Measurements from ENCODE around the gene CHCHD3.

The CHCHD3 gene

DNA sequence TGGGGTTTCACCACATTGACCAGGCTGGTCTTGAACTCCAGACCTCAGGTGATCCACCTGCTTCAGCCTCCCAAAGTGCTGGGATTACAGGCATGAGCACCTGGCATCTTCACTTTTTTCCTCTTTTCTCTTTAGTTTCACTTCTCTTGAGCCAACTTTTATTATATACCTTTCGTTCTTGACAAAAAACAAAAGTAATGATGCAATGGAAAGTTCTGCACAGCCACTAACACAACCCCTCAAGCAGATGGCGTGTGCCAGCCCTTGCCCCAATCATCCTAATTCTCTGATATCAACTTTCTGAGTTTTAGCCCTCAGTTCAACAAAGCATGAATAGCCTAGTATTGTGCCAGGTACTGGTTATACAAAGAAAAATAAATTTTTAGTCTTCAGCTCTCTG is 223.6 kb downstream of the CHCHD3 start:
- no peak overlapping the region for H3K4me3 ChIP-seq (ENCODE audit: low read length)
- TF ChIP-seq, protein P1, sequence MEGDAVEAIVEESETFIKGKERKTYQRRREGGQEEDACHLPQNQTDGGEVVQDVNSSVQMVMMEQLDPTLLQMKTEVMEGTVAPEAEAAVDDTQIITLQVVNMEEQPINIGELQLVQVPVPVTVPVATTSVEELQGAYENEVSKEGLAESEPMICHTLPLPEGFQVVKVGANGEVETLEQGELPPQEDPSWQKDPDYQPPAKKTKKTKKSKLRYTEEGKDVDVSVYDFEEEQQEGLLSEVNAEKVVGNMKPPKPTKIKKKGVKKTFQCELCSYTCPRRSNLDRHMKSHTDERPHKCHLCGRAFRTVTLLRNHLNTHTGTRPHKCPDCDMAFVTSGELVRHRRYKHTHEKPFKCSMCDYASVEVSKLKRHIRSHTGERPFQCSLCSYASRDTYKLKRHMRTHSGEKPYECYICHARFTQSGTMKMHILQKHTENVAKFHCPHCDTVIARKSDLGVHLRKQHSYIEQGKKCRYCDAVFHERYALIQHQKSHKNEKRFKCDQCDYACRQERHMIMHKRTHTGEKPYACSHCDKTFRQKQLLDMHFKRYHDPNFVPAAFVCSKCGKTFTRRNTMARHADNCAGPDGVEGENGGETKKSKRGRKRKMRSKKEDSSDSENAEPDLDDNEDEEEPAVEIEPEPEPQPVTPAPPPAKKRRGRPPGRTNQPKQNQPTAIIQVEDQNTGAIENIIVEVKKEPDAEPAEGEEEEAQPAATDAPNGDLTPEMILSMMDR (conservative IDR thresholded peaks at IDR 0.05; ENCODE audit: low read depth, low read length), result no peak
- DNase-seq (ENCODE audit: low read depth), result no peak

DNA sequence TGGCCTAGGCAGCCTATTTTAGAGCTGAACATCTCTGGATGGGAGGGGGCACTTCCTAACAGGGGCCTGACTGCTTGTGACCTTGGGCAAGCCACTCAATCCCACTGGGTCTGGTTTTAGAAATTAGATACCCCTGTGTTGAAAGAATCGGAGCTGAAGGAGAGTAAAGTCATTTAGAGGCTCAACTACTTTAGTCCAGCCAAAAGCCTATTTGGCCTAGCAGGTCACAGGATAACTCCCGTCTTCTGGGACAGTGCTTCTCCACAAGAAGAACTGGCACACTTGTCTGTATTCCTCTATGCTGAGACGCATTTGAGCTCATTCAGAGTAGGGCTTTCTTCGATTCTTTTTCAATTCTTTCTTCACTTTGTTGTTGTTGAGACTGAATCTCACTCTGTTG is 224.2 kb downstream of the CHCHD3 start:
- H3K4me3 ChIP-seq (ENCODE audit: low read length), result no peak overlapping the region
- TF ChIP-seq, protein P1 (conservative IDR thresholded peaks at IDR 0.05; ENCODE audit: low read depth, low read length), result no peak
- DNase-seq (ENCODE audit: low read depth), result no peak

DNA sequence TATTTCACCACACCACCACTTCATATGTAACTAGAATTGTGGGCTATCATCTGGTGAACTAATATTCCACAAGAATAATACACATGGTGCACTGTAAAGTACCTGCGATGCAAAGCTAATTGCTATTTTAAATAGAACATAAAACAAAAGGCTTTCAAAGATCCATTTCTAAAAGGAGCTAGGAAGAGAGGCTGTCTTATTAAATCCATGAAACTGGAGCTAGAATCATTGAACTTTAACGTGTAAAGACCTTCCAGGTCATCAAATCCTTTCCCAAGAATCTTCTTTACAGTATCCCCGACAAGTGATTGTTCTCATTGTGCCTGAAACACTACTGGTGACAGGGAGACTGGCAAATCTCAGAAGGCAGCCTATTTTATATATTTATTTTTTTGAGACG is 224.9 kb downstream of the CHCHD3 start:
- TF ChIP-seq, protein P1 (conservative IDR thresholded peaks at IDR 0.05; ENCODE audit: low read depth, low read length), result no peak
- no peak overlapping the region for H3K4me3 ChIP-seq (ENCODE audit: low read length)
- DNase-seq (ENCODE audit: low read depth), result no peak

DNA sequence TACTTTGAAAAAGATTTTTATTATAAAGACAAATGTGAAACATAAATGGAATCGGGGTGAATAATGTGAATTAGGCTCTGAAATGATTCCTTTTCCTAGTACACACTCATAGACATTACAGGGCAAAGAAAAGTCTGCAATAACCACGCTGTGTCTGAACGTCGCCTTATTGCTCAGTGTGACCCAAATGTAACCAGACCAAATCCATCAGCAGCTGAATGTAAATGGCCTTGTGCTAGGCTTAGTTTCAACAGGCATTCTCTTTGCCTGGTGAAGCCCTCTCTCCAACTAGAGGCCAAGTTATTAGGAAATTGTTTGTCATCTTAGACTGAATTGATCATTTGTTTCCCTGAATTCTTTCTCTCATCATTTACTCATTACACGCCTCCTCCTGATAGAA is 225.5 kb downstream of the CHCHD3 start:
- no peak overlapping the region for H3K4me3 ChIP-seq (ENCODE audit: low read length)
- TF ChIP-seq, protein P1 (conservative IDR thresholded peaks at IDR 0.05; ENCODE audit: low read depth, low read length), result no peak
- no peak for DNase-seq (ENCODE audit: low read depth)

DNA sequence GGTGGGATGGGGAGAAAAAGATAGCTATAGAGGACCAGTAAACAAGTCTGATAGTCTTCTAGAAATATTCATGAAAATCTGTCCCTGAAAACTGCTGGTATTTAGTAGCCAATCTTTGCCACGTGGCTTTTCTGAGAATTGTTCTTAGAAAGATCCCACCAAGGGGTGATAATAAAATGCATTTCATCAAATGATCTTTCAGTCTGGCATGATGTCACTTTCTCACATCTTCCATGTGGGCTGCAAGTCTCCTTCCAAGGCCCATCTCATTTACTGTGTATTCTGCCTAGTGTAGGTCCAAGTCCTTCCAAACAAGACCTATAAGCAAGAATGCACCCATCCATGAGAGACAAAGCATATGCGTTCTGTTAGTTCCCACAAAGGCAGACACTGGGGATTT is 226.0 kb downstream of the CHCHD3 start:
- H3K4me3 ChIP-seq (ENCODE audit: low read length), result no peak overlapping the region
- DNase-seq (ENCODE audit: low read depth), result no peak
- TF ChIP-seq, protein P1 (conservative IDR thresholded peaks at IDR 0.05; ENCODE audit: low read depth, low read length), result no peak

DNA sequence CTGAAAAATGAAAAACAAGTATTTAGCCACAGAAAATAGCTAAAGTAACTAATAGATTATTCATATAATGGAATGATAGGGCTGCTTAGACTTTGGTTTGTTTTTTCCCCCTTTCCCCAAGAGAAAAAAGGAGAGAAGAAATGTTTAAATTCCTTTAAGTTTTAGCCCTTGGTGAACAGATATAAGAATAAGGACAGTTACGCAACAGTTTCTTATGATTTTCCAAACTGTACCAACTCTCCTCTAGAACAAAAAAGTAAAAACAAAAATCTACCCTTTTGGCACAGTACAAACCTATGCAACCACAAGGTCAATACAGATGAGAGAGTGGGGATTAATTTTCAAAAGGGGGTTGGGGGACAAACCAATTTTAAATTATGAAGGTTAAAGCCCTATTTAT is 227.7 kb downstream of the CHCHD3 start:
- TF ChIP-seq, protein P1 (conservative IDR thresholded peaks at IDR 0.05; ENCODE audit: low read depth, low read length), result no peak
- DNase-seq (ENCODE audit: low read depth), result no peak
- no peak overlapping the region for H3K4me3 ChIP-seq (ENCODE audit: low read length)

DNA sequence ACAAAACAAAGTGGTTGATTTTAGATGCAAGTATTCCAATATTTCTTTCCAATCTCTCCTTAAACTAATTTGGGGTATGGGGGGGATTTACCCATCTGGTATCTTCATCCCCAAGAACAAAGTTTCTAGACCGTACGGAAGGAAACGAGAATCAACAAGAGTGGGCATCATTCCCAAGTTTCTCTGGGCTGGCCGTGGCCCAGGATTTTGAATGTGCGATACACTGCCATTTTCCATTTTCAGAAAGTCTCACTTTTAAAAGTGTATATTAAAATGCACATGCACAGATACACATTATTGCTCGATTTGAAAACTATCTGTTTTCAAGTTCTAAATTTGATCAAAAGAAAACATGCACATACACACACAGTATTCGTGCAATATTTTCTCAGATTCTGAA is 234.5 kb downstream of the CHCHD3 start:
- DNase-seq (ENCODE audit: low read depth), result no peak
- H3K4me3 ChIP-seq (ENCODE audit: low read length), result no peak overlapping the region
- TF ChIP-seq, protein P1 (conservative IDR thresholded peaks at IDR 0.05; ENCODE audit: low read depth, low read length), result no peak
